LNCaP clone FGC (cell line): ENCODE measurements around the gene KRTAP29-1.

ENCODE experiments used
- DNase-seq: peaks from one replicate; pipeline ENCODE4 v3.0.0-alpha.2; 2011; ENCODE audit warnings: low read depth
- H3K4me3 ChIP-seq: 2 replicates; pipeline ENCODE4 v1.5.1; 2011; ENCODE audit warnings: mild to moderate bottlenecking, low read depth, low read length, control low read depth
- TF ChIP-seq, protein P1 (sequence below): IDR thresholded peaks from 2 replicates; pipeline ENCODE4 v1.5.1; 2012; ENCODE audit warnings: mild to moderate bottlenecking; ENCODE audit not compliant: control insufficient read depth, insufficient read depth; ENCODE audit errors: extremely low read depth

The KRTAP29-1 gene

DNA sequence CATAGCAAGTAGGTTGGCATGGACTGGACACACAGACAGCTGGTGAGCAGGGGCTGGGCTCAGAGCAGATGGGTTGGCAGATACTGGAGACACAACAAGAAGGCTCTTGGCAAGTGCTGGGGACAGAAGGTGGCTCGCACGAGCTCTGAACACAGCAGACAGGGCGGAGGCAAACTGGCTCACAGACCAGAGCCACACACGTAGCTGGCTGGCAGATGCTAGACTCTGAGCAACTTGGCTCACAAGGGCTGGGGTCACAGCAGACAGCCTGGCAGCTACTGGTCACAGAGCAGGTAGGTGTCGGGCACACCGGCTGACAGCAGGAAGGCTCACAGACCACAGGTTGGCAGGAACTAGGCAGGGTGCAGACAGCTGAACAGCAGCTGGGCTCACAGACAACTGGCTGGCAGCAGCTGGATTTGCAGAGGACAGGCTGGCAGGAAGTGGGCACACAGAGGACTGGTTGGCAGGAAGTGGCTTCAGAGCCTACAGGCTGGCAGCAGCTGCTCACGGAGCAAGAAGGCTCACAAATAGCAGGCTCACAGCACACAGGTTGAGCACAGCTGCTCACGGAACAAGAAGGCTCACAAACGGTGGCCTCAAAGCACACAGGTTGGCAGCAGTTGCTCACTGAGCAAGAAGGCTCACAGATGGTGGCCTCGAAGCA, 5.7 kb upstream of the KRTAP29-1 start:
- TF ChIP-seq, protein P1, sequence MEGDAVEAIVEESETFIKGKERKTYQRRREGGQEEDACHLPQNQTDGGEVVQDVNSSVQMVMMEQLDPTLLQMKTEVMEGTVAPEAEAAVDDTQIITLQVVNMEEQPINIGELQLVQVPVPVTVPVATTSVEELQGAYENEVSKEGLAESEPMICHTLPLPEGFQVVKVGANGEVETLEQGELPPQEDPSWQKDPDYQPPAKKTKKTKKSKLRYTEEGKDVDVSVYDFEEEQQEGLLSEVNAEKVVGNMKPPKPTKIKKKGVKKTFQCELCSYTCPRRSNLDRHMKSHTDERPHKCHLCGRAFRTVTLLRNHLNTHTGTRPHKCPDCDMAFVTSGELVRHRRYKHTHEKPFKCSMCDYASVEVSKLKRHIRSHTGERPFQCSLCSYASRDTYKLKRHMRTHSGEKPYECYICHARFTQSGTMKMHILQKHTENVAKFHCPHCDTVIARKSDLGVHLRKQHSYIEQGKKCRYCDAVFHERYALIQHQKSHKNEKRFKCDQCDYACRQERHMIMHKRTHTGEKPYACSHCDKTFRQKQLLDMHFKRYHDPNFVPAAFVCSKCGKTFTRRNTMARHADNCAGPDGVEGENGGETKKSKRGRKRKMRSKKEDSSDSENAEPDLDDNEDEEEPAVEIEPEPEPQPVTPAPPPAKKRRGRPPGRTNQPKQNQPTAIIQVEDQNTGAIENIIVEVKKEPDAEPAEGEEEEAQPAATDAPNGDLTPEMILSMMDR = no peak
- no peak for DNase-seq
- H3K4me3 ChIP-seq = no peak overlapping the region

DNA sequence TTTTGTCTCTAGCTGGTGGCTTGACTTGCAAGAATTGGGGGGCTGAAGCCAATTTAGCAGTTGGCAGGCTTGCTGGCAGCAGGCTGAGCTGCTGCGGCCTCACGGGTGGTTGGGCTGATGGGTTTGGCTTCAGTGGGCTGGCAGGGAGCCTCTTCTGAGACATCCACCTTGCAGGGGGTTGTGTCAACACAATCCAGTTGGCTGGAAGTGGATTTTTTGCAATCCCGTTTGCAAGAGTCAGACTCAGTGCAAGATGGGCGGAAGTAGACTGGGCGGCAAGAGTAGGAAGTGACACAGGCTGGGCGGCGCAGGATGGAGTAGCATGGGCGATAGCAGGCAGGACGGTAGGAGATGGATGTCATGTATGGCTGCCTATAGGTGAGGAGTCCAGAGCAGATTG, 5.0 kb upstream of the KRTAP29-1 start:
- no peak for DNase-seq
- TF ChIP-seq, protein P1 = no peak
- H3K4me3 ChIP-seq = no peak overlapping the region

DNA sequence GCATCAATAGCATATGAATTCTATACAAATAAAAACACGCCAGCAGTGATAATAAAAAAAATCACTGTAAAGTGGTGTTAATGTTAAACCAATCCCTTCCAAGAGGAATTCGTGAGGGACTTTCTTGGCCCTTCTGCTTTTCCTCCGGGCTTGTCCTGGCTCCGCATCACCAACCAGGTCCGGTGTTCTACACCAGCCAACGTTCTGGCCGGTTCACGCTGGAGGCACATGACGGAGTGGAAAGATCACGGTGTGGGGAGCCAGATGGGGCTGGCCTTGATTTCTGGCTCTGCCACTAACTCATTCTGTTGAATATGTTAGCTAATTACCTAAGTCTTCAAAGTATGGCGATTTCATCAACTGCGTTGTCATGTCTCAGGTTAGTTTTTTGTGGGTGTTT, 1.4 kb upstream of the KRTAP29-1 start:
- H3K4me3 ChIP-seq = no peak overlapping the region
- TF ChIP-seq, protein P1 = no peak
- no peak for DNase-seq

DNA sequence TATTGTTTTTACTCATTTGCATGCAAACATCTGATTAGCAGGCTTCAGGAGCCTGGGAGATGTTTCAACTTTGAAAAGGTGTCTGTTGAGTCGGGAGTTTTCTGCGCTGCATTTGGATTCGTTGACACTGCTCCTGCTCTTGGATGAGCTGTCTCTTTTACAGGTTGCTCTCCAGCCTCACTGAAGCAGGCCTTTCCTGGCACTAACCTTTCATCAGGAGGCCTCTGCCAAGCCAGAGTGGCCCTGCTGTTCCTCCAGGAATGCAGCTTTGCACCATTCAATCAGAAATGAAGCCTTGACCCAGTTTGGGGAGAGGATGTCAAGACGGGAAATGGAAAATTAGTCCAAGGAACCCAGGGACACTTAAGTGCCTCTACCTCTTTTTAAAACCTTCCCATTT, 330 bp upstream of the KRTAP29-1 start:
- DNase-seq = no peak
- no peak overlapping the region for H3K4me3 ChIP-seq
- TF ChIP-seq, protein P1 = no peak

DNA sequence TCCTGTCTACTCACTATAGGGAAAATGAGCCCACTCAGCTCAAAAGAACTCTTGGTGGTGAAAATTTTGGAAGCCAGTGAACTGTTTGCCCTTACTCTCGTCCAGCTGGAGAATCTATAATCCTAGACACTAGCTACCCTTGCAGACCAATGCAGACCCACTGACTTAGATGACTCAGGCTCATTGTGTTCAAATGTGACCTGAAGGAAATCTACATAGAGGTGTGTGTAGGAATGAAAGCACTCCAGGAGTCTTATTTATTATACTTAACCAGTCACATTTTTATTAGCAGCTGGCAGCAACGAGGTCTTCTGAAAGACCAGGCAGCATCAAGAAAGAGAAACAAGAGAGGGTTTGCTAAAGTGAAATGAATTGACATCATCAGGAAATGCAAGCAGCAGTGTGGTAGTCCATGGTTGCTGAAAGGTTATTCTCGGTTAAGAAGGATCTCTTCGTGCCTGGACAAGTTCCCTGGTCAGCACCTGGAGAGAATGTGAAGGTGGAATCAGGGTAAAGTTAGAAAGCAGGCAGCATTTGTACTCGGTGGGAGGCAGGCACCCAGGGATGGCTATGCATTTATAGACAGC, 1.4 kb downstream of the KRTAP29-1 start:
- TF ChIP-seq, protein P1 = no peak
- DNase-seq = no peak
- no peak overlapping the region for H3K4me3 ChIP-seq

DNA sequence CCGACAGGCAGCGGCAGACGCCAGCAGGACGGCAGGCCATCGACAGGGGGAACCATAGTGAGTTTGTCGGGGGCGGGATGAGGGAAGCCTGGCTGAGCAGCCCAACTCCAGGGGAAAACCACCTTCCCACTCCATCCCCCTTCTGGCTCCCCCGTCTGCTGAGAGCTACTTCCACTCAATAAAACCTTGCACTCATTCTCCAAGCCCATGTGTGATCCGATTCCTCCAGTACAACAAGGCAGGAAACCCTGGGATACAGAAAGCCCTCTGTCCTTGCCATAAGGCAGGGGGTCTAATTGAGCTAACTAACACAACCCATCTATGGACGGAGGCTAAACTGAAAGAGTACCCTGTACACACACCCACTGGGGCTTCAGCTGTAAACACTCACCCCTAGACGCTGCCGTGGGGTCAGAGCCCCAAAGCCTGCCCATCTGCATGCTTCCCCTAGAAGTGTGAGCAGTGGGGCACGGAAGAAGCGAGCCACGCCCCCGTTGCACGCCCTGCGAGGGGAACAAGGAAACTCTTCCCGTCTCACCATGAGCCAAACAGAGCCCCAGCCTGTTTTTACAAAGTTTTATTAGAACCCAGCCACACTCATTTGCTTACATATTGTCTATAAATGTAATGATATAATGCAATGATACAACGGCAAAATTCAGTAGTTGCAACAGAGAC, 4.1 kb downstream of the KRTAP29-1 start:
- no peak for DNase-seq
- TF ChIP-seq, protein P1 = no peak
- no peak overlapping the region for H3K4me3 ChIP-seq
